B cell (primary cell): ENCODE data around the gene LYZ. TPM values are rescaled to one million over a fixed set of nuclear protein-coding genes. Genes with fewer than 3 reads are reported as not detected.

Experiments
- ATAC-seq: fragments of 200-7000 bp; cut with Tn5 transposase; one replicate; pipeline ENCODE4 v1.10.0; 2021; ENCODE audit warnings: low read depth, mild to moderate bottlenecking, moderate number of reproducible peaks, moderate library complexity
- CTCF ChIA-PET: fragments of 350-600 bp; sonication (Branson Sonifier 250); formaldehyde crosslinking; loops from one replicate; lab custom pipeline; 2021; ENCODE audit warnings: antibody characterized with exemption, inconsistent platforms; lab: Charles Lee
- POLR2A ChIA-PET: fragments of 350-600 bp; sonication (Branson Sonifier 250); formaldehyde crosslinking; loops from one replicate; lab custom pipeline; 2021; ENCODE audit warnings: antibody characterized with exemption; lab: Charles Lee
- DNase-seq: peaks from one replicate; pipeline ENCODE4 v3.0.0; 2013
- H2AFZ ChIP-seq: 2 replicates; pipeline ENCODE4 v1.6.1; 2012; ENCODE audit warnings: mild to moderate bottlenecking, low read depth, low read length; ENCODE audit not compliant: insufficient read depth, poor library complexity, severe bottlenecking
- H3K27ac ChIP-seq, 2 donors: 1 replicate in 1 of 2; 2 replicates in 1 of 2; pipeline ENCODE4 v1.5.1; 2012 to 2013; ENCODE audit warnings: low read length in 2 of 2, mild to moderate bottlenecking in 2 of 2, moderate library complexity in 1 of 2
- H3K27me3 ChIP-seq, 4 experiments: fragments of 200-600 bp in 1 of 4; sonication (generic) in 1 of 4; replicated peaks in 1 of 4; 1 replicate in 2 of 4; 2 replicates in 2 of 4; pipeline versions ENCODE4 v1.6.1 to v1.7.0; 2013 to 2016; ENCODE audit warnings: low read length in 3 of 4, mild to moderate bottlenecking in 2 of 4, mixed read lengths in 1 of 4, moderate library complexity in 1 of 4; ENCODE audit not compliant: insufficient read depth in 4 of 4, control insufficient read depth in 3 of 4; ENCODE audit errors: control extremely low read depth in 1 of 4
- H3K36me3 ChIP-seq, 2 experiments: replicated peaks in 1 of 2; 1 replicate in 1 of 2; 2 replicates in 1 of 2; pipeline versions ENCODE4 v1.6.1 to v1.7.1; 2013; ENCODE audit warnings: low read length in 1 of 2; ENCODE audit not compliant: insufficient read depth in 2 of 2, control insufficient read depth in 1 of 2; ENCODE audit errors: control extremely low read depth in 1 of 2, extremely low read depth in 1 of 2
- H3K4me1 ChIP-seq, 2 donors: fragments of 200-600 bp in 1 of 2; sonication (generic) in 1 of 2; 1 replicate in 1 of 2; 2 replicates in 1 of 2; pipeline versions ENCODE4 v1.5.1 to v1.6.1; 2013 to 2017; ENCODE audit warnings: low read length in 2 of 2; ENCODE audit not compliant: control insufficient read depth in 2 of 2, insufficient read depth in 2 of 2
- H3K4me2 ChIP-seq: replicated peaks from 2 replicates; pipeline ENCODE3; 2012; ENCODE audit warnings: mild to moderate bottlenecking, low read depth, low read length; ENCODE audit not compliant: poor library complexity, severe bottlenecking
- H3K4me3 ChIP-seq, 5 experiments: fragments of 200-600 bp in 1 of 5; sonication (generic) in 1 of 5; 1 replicate in 3 of 5; 2 replicates in 2 of 5; pipeline versions ENCODE4 v1.5.1 to v1.7.0; 2011 to 2016; ENCODE audit warnings: low read length in 4 of 5, mild to moderate bottlenecking in 4 of 5, low read depth in 2 of 5, control low read depth in 1 of 5, moderate library complexity in 1 of 5; ENCODE audit not compliant: insufficient read depth in 1 of 5; ENCODE audit errors: control extremely low read depth in 1 of 5, extremely low read depth in 1 of 5
- H3K79me2 ChIP-seq: fragments of 200-600 bp; sonication (generic); one replicate; pipeline ENCODE4 v1.6.0; 2016; ENCODE audit warnings: low read length; ENCODE audit not compliant: control insufficient read depth, insufficient read depth
- H3K9ac ChIP-seq: fragments of 200-600 bp; sonication (generic); 2 replicates; pipeline ENCODE4 v1.6.1; 2017; ENCODE audit warnings: mild to moderate bottlenecking, low read length, moderate library complexity
- H3K9me3 ChIP-seq, 3 donors: one replicate each; pipeline versions ENCODE4 v1.6.1 to v1.7.1; 2013; ENCODE audit warnings: low read length in 2 of 3; ENCODE audit not compliant: control insufficient read depth in 2 of 3, insufficient read depth in 1 of 3; ENCODE audit errors: control extremely low read depth in 1 of 3
- H4K20me1 ChIP-seq: 2 replicates; pipeline ENCODE4 v1.6.0; 2012; ENCODE audit warnings: mild to moderate bottlenecking, low read length; ENCODE audit not compliant: insufficient read depth, control insufficient read depth, poor library complexity, severe bottlenecking
- H3K27ac Mint-ChIP-seq: one replicate; pipeline ENCODE4 v1.8.0; 2021; ENCODE audit warnings: mixed read lengths
- H3K27me3 Mint-ChIP-seq: one replicate; pipeline ENCODE4 v1.8.0; 2021; ENCODE audit warnings: mixed read lengths
- H3K4me1 Mint-ChIP-seq: one replicate; pipeline ENCODE4 v1.8.0; 2021; ENCODE audit warnings: mixed read lengths
- H3K4me3 Mint-ChIP-seq: one replicate; pipeline ENCODE4 v1.8.0; 2021; ENCODE audit warnings: mixed read lengths
- H3K9me3 Mint-ChIP-seq: one replicate; pipeline ENCODE4 v1.8.0; 2022; ENCODE audit warnings: mixed read lengths; ENCODE audit not compliant: insufficient read depth
- EZH2 ChIP-seq: IDR thresholded peaks from 2 replicates; pipeline ENCODE4 v1.6.1; 2012; ENCODE audit warnings: borderline replicate concordance, low read depth, mild to moderate bottlenecking, moderate library complexity, low read length; ENCODE audit not compliant: insufficient read depth, poor library complexity, severe bottlenecking
- WGBS: methylation state at CpG from one replicate; pipeline ENCODE4 v1.1.5; 2013; ENCODE audit warnings: missing lambda C conversion rate; ENCODE audit not compliant: insufficient coverage; 5-methylcytosine and 5-hydroxymethylcytosine counted together
- intact Hi-C: fragments of 100-400 bp; cut with micrococcal nuclease; formaldehyde crosslinking; loops from one replicate; pipeline ENCODE4 v1.10.0; 2022
- polyA plus RNA-seq: library from polyadenylated mRNA; depleted of rRNA; stranded (reverse); fragments of >200 nt; gene quantifications from 2 replicates; pipeline ENCODE4 v1.2.3, GENCODE V29; 2012
- total RNA-seq, 2 donors: library from RNA; stranded (reverse); fragments of 120-200 nt in 1 of 2; gene quantifications; 1 replicate in 1 of 2; 2 replicates in 1 of 2; pipeline versions ENCODE4 v1.2.3 to v1.2.4, GENCODE V29; 2013 to 2022
- TF ChIP-seq, protein P1 (sequence below): fragments of 200-600 bp; IDR thresholded peaks from one replicate; pipeline ENCODE4 v1.8.0; 2022; ENCODE audit warnings: antibody characterized with exemption, mild to moderate bottlenecking

The LYZ gene
- total and polyA plus RNA-seq, 2 donors (not counting 1 experiment from before 2014, with no cell fraction given), result 8.5 to 22.7 TPM

DNA sequence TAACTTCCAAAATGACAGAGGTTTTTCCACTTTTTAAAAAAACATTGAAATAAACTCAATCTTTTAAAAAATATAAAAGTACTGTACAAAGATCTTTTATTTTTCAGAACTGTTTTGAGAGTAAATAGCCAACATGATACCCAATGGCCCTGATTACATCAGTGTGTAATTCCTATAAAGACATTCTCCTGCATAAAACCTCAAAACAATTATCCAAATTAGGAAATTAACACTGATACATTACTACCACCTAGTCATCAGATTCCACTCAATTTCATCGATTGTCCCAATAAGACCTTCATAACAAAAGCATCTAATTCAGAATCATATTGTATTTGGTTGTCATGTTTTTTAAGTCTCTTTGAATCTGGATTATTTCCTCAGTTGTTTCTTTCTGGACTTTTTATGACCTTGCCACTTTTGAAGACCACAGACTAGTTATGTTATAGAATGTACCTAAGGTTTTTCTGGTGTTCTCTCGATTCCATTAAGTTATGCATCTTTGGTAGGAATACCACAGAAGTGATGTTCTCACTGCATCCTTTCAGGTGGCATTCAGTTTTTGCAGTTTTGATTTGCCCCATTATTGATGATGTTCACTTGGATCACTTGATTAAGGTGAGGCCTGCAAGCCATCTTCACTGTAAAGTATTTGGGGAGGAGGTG is 7.3 kb downstream of the LYZ start:
- ChIA-PET POLR2A (no interaction called here), CTCF (interaction anchor here (3.9 to 4.0 kb wide), 2 partner anchors 7 to 213 kb away, joined by 24 to 172 read pairs; partner anchors contain the start of gene LYZ)
- Histone ChIP-seq H3K4me2 (no peak overlapping the region), H3K79me2 (peaks cover 1% of the 10 kb centered on the region), H3K27me3 (no peaks in the 10 kb centered on the region), H3K4me3 (no peak overlapping the region), H3K36me3 (no peaks in the 10 kb centered on the region), H3K4me1 (peaks cover 9 to 15% of the 10 kb centered on the region in 2 donors), H3K9me3 (no peaks in the 10 kb centered on the region), H4K20me1 (no peaks in the 10 kb centered on the region), H3K27ac (no peak overlapping the region), H3K9ac (no peak overlapping the region), H2AFZ (no peak overlapping the region)
- Mint-ChIP-seq H3K9me3 (no peaks in the 10 kb centered on the region), H3K4me3 (no peak overlapping the region), H3K4me1 (peaks cover 15% of the 10 kb centered on the region), H3K27ac (no peak overlapping the region), H3K27me3 (no peaks in the 10 kb centered on the region)
- intact Hi-C loops, result loop anchor here (2.0 to 5.0 kb wide), 3 partner anchors 25 to 887 kb away; partner anchors contain the start of gene CNOT2
- ATAC-seq, result no peak
- TF ChIP-seq EZH2, result no peak
- TF ChIP-seq, protein P1, sequence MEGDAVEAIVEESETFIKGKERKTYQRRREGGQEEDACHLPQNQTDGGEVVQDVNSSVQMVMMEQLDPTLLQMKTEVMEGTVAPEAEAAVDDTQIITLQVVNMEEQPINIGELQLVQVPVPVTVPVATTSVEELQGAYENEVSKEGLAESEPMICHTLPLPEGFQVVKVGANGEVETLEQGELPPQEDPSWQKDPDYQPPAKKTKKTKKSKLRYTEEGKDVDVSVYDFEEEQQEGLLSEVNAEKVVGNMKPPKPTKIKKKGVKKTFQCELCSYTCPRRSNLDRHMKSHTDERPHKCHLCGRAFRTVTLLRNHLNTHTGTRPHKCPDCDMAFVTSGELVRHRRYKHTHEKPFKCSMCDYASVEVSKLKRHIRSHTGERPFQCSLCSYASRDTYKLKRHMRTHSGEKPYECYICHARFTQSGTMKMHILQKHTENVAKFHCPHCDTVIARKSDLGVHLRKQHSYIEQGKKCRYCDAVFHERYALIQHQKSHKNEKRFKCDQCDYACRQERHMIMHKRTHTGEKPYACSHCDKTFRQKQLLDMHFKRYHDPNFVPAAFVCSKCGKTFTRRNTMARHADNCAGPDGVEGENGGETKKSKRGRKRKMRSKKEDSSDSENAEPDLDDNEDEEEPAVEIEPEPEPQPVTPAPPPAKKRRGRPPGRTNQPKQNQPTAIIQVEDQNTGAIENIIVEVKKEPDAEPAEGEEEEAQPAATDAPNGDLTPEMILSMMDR, result no peak
- no peak for DNase-seq
- 83% methylated on average over 1 of the region's 2 CpGs for WGBS
